Calu3 (cell line): ENCODE measurements around the gene RILP. TPM values are rescaled to one million over a fixed set of nuclear protein-coding genes. Genes with fewer than 3 reads are reported as not detected.

Experiments used
- BruUV-seq: library from RNA; stranded (reverse); fragments of 400-500 nt; replicated peaks from 2 replicates; lab custom pipeline; 2021; lab: Mats Ljungman, UMichigan
- CTCF ChIA-PET: fragments of 300-600 bp; sonication (Branson Sonifier 250); formaldehyde crosslinking; loops from one replicate; lab custom pipeline; 2022; ENCODE audit warnings: antibody characterized with exemption; lab: Charles Lee
- DNase-seq: peaks from one replicate; pipeline ENCODE4 v3.0.0; 2022
- H3K27ac Mint-ChIP-seq: one replicate; pipeline ENCODE4 v1.8.0; 2022; ENCODE audit warnings: mixed read lengths; ENCODE audit not compliant: unreplicated experiment
- H3K27me3 Mint-ChIP-seq: one replicate; pipeline ENCODE4 v1.8.0; 2022; ENCODE audit warnings: mixed read lengths; ENCODE audit not compliant: unreplicated experiment
- H3K36me3 Mint-ChIP-seq: one replicate; pipeline ENCODE4 v1.8.0; 2022; ENCODE audit warnings: mild to moderate bottlenecking, moderate library complexity, mixed read lengths; ENCODE audit not compliant: insufficient read depth, unreplicated experiment
- H3K4me1 Mint-ChIP-seq: one replicate; pipeline ENCODE4 v1.8.0; 2022; ENCODE audit warnings: mild to moderate bottlenecking, low read depth, mixed read lengths; ENCODE audit not compliant: unreplicated experiment
- H3K4me3 Mint-ChIP-seq: one replicate; pipeline ENCODE4 v1.8.0; 2022; ENCODE audit warnings: mild to moderate bottlenecking, low read depth, moderate library complexity, mixed read lengths; ENCODE audit not compliant: unreplicated experiment
- H3K9me3 Mint-ChIP-seq: one replicate; pipeline ENCODE4 v1.8.0; 2022; ENCODE audit warnings: low read depth, mixed read lengths; ENCODE audit not compliant: unreplicated experiment
- intact Hi-C: fragments of 100-400 bp; cut with micrococcal nuclease; formaldehyde crosslinking; loops from one replicate; pipeline ENCODE4 v1.10.0; 2022; ENCODE audit not compliant: unreplicated experiment
- total RNA-seq: library from RNA; stranded (reverse); gene quantifications from 2 replicates; pipeline ENCODE4 v1.2.3, GENCODE V29; 2022
- TF ChIP-seq, protein P1 (sequence below): fragments of 200-600 bp; IDR thresholded peaks from one replicate; pipeline ENCODE4 v1.8.0; 2022; ENCODE audit warnings: antibody characterized with exemption; ENCODE audit not compliant: unreplicated experiment

Gene RILP
- total RNA-seq, 1 experiment from 2014 or later = 1.8 TPM

DNA sequence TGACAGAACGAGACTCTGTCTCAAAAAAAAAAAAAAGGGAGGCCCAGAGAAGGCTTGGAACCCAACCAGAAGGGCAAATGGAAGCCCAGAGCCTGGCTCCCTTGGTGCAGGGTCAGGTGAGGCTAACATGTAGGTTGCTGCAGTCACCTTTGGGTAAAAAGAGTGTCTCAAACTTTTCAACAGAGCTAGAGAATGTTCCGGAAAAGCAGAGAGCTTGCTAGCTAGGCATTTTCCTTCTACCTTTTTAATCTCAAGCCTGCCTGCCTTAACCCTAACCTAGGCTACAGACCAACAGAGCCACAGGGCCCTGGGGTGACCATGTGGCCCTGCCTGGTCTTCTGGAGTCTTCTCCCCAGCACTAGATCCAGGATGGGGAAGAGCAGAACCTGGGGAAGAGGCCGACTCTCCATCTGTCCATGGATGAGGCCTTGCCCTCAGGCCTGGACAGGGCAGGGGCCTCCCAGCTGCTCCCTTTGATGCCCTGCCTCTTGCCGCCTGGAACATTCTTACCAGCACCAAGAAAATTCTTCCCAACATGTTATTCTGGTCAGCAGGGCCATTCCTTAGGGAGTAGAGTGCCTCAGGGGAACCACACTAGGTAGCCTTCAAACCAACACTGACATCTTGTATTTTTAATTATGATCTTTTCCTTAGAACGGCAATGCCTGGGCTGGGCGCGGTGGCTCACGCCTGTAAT is 51.1 kb downstream of the RILP start:
- no peak overlapping the region for H3K27ac Mint-ChIP-seq
- BruUV-seq = no TSS peak
- H3K4me3 Mint-ChIP-seq = no peak overlapping the region
- intact Hi-C loops = no loop called here
- no peaks in the 10 kb centered on the region for H3K36me3 Mint-ChIP-seq
- CTCF ChIA-PET = interaction anchor here (0.6 kb wide), 1 partner anchor 53 kb away, joined by 5 read pairs; no protein-coding TSS in a partner anchor
- no peaks in the 10 kb centered on the region for H3K27me3 Mint-ChIP-seq
- no peaks in the 10 kb centered on the region for H3K9me3 Mint-ChIP-seq
- TF ChIP-seq, protein P1, sequence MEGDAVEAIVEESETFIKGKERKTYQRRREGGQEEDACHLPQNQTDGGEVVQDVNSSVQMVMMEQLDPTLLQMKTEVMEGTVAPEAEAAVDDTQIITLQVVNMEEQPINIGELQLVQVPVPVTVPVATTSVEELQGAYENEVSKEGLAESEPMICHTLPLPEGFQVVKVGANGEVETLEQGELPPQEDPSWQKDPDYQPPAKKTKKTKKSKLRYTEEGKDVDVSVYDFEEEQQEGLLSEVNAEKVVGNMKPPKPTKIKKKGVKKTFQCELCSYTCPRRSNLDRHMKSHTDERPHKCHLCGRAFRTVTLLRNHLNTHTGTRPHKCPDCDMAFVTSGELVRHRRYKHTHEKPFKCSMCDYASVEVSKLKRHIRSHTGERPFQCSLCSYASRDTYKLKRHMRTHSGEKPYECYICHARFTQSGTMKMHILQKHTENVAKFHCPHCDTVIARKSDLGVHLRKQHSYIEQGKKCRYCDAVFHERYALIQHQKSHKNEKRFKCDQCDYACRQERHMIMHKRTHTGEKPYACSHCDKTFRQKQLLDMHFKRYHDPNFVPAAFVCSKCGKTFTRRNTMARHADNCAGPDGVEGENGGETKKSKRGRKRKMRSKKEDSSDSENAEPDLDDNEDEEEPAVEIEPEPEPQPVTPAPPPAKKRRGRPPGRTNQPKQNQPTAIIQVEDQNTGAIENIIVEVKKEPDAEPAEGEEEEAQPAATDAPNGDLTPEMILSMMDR = no peak
- H3K4me1 Mint-ChIP-seq = no peaks in the 10 kb centered on the region
- DNase-seq = no peak

GRCh38 chr17:1597861-1598342 is 51.8 kb downstream of the RILP start:
- DNase-seq = no peak
- intact Hi-C loops = no loop called here
- Mint-ChIP-seq H3K4me3 (no peak overlapping the region), H3K4me1 (no peaks in the 10 kb centered on the region), H3K9me3 (no peaks in the 10 kb centered on the region), H3K27ac (no peak overlapping the region), H3K27me3 (no peaks in the 10 kb centered on the region), H3K36me3 (no peaks in the 10 kb centered on the region)
- BruUV-seq = no TSS peak
- TF ChIP-seq, protein P1 = no peak
- CTCF ChIA-PET = interaction anchor here (0.6 kb wide), 1 partner anchor 52 kb away, joined by 5 read pairs; no protein-coding TSS in a partner anchor

Other genes with a start within 250 kb of the RILP start
- gene YWHAE, start 249.6 kb downstream of the RILP start, total RNA-seq = 466 and 504 TPM in 2 replicates
- 38.9 and 40.0 TPM in 2 replicates for gene CRK, start 193.6 kb downstream of the RILP start, total RNA-seq
- 117 and 134 TPM in 2 replicates for gene MYO1C, start 157.2 kb downstream of the RILP start, total RNA-seq
- 15.4 and 18.7 TPM in 2 replicates for gene INPP5K, start 133.3 kb downstream of the RILP start, total RNA-seq
- gene PITPNA, start 87.1 kb downstream of the RILP start, total RNA-seq = 52.0 and 59.4 TPM in 2 replicates
- 3.3 TPM in 2 replicates for gene SLC43A2, start 21.0 kb downstream of the RILP start, total RNA-seq
- gene SCARF1, start 4.1 kb downstream of the RILP start, total RNA-seq = 0.14 and 0.37 TPM in 2 replicates
- gene PRPF8, start 35.0 kb upstream of the RILP start, total RNA-seq = 182 and 206 TPM in 2 replicates
- 5.9 and 6.7 TPM in 2 replicates for gene TLCD2, start 60.5 kb upstream of the RILP start, total RNA-seq
- gene WDR81, start 74.8 kb upstream of the RILP start, total RNA-seq = 11.2 and 11.8 TPM in 2 replicates
- gene SERPINF2, start 93.0 kb upstream of the RILP start, total RNA-seq = 0.54 and 0.76 TPM in 2 replicates
- gene SERPINF1, start 112.2 kb upstream of the RILP start, total RNA-seq = not detected in 2 replicates
- 18.6 and 20.7 TPM in 2 replicates for gene SMYD4, start 180.0 kb upstream of the RILP start, total RNA-seq
- gene RPA1, start 180.1 kb upstream of the RILP start, total RNA-seq = 78.7 and 87.5 TPM in 2 replicates